NCI-H82 (cell line): ENCODE data around the gene ABCB10.
A peak's percentile ranks its signal among the peaks of the same experiment; 100 is the strongest.
"Not testable (repeated sequence)": the region's sequence is repeated elsewhere in the genome, so short reads cannot be mapped to it uniquely, and the experiment has no call there.

Experiments used
- DNase-seq: peaks from one replicate; lab custom pipeline; 2025; lab: John Stamatoyannopoulos, UW

The ABCB10 gene

GRCh38 chr1:229558460-229559335, at the start of gene ABCB10:
TSS of gene ABCB10 (minus strand) at chr1:229558707. CDS start at chr1:229558652, 55 bp downstream.
- DNase-seq: peak; percentile 99

DNA sequence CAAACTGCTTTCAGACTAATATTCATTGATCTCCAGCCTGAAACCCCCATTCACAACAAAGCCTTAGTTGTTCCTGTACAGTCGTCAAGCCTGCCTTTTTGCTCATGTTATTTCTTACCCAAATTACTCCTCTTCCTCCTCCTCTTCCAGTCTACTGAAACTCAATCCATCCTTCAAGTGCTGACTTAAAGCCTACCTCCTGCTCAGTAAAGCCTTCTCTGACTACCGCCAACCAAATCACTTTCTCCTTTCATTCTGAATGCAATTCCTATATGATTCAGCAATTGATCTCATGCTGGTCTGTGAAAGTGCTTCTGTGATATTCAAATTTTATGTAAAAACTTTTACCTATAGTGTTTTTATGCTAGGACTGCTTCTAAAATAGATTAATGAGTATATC, 48.9 kb upstream of the ABCB10 start:
- DNase-seq: no peak

DNA sequence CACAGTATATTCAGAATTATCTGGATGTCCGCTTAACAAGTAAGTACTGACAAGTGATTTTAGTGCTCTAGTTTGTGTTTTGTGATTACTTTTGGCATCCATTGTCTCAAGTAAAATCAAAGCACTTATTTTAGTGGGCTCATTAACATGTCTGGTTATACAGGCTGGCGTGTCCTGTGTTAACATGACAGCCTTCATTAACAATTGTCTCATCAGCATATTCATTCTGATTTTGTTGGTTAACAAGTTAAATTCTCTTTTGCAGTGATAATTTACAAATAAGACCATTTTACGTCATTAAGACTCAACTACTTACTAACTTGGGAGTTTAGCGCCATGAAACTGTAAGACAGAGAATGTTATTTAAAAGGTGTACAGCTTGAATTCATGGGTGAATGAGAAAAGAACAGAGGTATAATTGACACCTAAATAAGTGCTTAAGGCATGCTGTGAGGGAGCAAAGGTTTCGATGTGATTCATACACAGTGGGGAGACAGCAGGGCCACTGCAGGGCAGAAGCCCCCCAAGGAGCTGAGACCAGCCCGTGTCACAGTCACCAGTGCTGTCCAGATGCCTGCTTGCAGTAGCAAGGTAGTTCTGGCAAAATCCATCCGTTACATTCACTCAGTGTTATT, 45.0 kb upstream of the ABCB10 start:
- DNase-seq: no peak

DNA sequence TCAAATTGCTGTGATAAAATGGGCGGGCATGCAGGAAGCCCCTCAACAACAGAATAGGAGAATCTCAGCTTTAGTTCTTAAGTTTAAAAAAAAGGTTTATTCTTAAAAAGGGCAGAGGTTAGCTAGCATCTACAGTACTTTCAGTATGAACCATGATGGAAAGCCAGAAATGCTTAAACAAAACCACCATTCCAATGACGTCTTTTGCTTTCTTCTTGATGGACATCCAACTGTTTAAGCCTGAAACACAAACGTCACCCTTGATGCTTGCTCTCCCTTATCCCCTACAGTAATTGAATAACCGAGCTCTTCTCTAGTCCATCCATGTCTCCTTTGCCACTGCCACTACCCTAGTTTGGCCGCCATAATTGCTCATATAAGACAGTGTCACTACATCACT, 41.7 kb upstream of the ABCB10 start:
- DNase-seq: no peak

GRCh38 chr1:229599218-229599954, 40.9 kb upstream of the ABCB10 start:
- no peak for DNase-seq

GRCh38 chr1:229597877-229598276, 39.4 kb upstream of the ABCB10 start:
- no peak for DNase-seq

- DNase-seq: no peak
These were observed 38.6 kb upstream of the ABCB10 start for GRCh38 chr1:229596925-229597699.

DNA sequence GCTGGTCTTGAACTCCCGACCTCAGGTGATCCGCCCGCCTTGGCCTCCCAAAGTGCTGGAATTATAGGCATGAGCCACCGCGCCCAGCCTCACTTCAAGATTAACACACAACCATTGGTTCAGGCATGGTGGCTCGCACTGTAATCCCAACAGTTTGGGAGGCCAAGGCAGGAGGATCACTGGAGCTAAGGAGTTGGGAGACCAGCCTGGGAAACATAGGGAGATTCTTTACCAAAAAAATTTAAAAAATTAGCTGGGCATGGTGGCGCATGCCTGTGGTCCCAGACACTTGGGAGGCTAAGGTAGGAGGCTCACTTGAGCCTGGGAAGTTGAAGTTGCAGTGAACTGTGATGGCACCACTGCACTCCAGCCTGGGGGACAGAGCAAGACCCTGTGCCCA, 37.4 kb upstream of the ABCB10 start:
- not testable (repeated sequence) for DNase-seq

DNA sequence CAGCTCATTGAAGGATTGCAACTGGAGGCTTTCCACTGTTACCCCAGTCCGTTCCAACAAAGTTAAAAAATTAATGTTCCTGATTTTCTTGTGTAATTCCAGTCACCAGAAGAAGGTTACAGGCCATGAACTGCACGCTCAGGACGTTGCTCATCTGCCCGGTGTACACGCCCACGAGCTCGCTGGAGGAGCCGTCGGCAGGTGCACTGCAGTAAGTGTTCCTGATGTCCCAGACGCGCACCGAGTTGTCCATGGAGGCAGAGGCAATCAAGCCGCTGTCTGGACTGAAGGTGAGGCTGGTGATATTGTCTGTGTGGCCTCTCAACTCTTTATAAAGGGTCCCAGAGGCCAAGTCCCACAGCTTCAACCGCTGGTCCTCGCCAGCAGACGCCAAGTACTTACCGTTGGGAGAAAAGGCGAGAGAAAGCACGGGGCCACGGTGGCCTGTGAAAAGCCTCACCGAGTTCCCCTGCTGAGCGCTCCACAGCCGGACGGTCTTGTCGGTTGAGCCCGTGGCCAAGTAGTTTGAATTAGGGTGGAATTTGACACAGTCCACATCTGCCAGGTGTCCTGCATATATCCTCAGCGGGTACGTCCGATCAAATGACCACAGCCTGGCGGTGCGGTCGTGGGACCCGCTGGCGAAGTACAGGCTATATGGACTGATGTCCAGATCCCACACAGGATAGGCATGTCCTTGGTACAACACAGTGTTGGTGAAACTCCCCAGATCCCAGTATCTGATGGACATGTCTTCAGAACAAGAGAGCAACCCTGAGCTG, 35.9 kb upstream of the ABCB10 start:
- no peak for DNase-seq

- no peak for DNase-seq
These were observed 35.3 kb upstream of the ABCB10 start for GRCh38 chr1:229593800-229594199.

DNA sequence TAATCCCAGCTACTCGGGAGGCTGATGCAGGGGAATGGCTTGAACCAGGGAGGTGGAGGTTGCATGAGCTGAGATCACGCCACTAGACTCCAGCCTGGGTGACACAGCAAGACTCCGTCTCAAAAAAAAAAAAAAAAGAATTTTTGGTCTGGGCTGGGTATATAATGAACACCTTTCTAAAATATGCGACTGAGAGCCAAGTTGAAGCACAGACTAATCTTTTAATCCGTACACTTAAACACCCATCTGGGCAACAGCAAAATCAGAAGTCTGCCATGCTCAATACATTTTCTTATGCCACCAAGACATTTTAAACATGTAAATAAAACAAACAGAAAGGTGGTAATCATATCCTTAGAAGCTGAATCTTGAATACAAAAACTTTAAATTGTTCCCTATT, 31.6 kb upstream of the ABCB10 start:
- peak; percentile 68 for DNase-seq

DNA sequence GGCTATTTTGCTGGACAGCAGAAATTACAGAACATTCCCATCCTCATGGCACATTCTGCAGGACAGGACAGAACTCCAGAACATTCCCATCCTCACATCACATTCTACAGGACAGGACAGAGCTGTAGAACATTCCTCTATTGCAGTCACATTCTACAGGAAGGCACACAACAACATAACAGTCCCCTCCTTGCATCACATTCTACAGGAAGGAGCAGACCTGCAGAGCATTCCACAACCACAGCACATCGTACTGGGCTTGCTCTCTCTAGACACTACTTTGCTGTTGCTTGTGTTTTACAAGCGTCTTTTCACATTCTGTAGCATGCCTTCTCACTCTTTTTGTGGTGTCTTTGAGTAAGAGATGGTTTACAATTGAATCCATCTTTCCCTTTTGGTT, 26.8 kb upstream of the ABCB10 start:
- no peak for DNase-seq

GRCh38 chr1:229582715-229583114, 24.2 kb upstream of the ABCB10 start:
- no peak for DNase-seq

DNA sequence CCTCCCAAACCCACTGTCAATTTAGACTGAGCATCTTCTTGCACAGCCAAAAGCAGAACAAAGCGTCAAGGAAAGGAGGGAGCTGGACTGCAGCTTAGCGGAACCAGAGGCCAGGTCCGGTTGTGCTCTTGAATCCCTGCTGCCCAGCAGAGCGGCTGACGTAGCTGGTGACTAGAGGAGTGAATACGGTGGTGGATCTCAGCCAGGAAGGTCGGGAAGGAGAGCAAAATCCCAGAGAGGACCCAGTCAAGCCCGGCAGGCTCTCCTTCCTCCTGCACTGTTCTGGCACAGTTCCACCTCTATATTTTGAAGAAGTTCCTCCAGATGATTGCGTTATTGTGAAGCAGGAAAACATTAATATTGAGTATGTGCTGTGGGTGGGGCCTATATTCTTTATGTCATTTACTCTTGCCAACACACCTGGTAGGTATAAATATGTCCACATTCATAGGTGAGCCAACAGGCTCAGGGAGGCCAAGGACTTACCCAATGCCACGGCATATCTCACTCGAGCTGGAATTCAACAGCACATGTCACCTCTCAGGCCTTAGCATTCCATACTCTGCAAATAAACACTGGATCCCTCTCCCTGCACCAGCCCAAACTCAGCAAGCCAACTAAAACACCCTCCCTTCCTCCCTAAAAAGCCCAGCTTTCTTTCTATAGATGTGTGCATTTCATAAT, 23.6 kb upstream of the ABCB10 start:
- no peak for DNase-seq

DNA sequence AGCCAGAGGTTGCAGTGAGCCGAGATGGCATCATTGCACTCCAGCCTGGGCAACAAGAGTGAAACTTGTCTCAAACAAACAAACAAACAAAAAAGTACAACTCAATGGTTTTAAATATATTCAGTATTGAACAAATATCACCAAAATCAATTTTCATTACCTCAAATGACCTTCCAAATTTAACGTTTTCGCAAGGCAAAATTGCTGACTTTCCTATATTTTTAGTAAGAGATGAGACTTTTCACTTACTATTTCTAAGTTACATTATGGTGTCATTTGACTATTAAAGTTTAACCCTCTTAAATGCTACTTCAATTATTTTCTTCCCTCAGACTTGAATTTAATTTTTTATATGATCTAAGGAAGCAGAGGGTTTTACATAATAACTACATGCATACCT, 23.0 kb upstream of the ABCB10 start:
- no peak for DNase-seq

GRCh38 chr1:229579059-229579673, 20.7 kb upstream of the ABCB10 start:
- DNase-seq: peak; percentile 49

- no peak for DNase-seq
These were observed 19.9 kb upstream of the ABCB10 start for GRCh38 chr1:229578168-229579058.

- DNase-seq: peak; percentile 95
These were observed 16.4 kb upstream of the ABCB10 start for GRCh38 chr1:229574679-229575442.
